ENCODE measurements around the gene BRWD1.

Gene BRWD1

GRCh38 chr21:39197448-39198233 is 115.8 kb downstream of the BRWD1 start:
- Histone ChIP-seq H3K18ac (ENCODE audit: low read length) (no peak overlapping the region), H4K8ac (ENCODE audit: low read depth, low read length) (no peak overlapping the region), H3K27ac (replicated peaks; ENCODE audit: low read length) (no peak overlapping the region), H2BK12ac (ENCODE audit: low read length) (no peak overlapping the region), H3K27me3 (ENCODE audit: control insufficient read depth in 3 of 3, insufficient read depth in 3 of 3, low read depth in 1 of 3, low read length in 3 of 3) (no peaks in the 10 kb centered on the region), H3K79me1 (ENCODE audit: low read depth, low read length) (no peaks in the 10 kb centered on the region), H3K36me3 (replicated peaks in 1 of 2; ENCODE audit: control insufficient read depth in 2 of 2, insufficient read depth in 2 of 2, low read length in 2 of 2) (peaks cover 17 to 100% of the 10 kb centered on the region in 2 donors), H4K91ac (ENCODE audit: low read depth, low read length, poor library complexity) (no peak overlapping the region), H3K9me3 (replicated peaks in 1 of 2; ENCODE audit: control insufficient read depth in 2 of 2, insufficient read depth in 1 of 2, low read depth in 1 of 2, low read length in 2 of 2) (no peaks in the 10 kb centered on the region), H3K4me3 (ENCODE audit: low read length in 2 of 2) (no peak overlapping the region), H2BK5ac (ENCODE audit: low read length) (no peak overlapping the region), H2AK5ac (ENCODE audit: low read depth, low read length) (no peak overlapping the region), H3K23ac (ENCODE audit: low read depth, low read length, poor library complexity) (no peak overlapping the region), H2BK120ac (ENCODE audit: low read depth, low read length) (no peak overlapping the region), H3K4ac (ENCODE audit: low read length) (no peak overlapping the region), H2AFZ (ENCODE audit: low read length) (no peak overlapping the region), H3K9ac (ENCODE audit: low read depth, low read length, poor library complexity) (no peak overlapping the region), H2BK15ac (ENCODE audit: low read length) (no peak overlapping the region), H3K4me2 (ENCODE audit: insufficient read depth, low read length, poor library complexity, severe bottlenecking) (no peak overlapping the region), H3K14ac (ENCODE audit: low read length) (no peak overlapping the region), H3K4me1 (ENCODE audit: control insufficient read depth in 2 of 2, insufficient read depth in 1 of 2, low read depth in 1 of 2, low read length in 2 of 2) (no peaks in the 10 kb centered on the region)
- DNase-seq (ENCODE audit: low spot score): no peak
- no CpG with 5 or more reads among the region's 5 CpGs for WGBS, 2 donors (ENCODE audit: extremely low coverage in 2 of 2, insufficient read length in 2 of 2, insufficient replicate concordance in 1 of 2)

DNA sequence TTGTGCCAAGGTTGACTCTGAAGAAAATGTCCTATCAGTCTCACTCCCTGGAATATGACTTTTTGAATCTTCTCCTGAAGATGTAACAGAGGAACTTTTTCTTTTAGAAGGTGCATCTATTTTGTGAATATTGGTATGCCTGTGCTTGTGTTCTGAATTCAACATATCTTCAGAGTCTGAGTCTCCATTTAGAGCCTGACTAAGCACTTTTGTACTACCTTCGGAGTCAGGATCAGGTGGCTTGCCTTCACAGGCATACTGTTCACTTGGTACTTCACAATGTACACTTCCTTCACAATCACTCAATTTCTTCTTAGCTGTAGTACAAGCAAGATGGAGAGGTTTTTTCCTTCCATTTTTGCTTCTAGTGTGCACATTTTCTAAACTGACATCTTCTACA is 116.6 kb downstream of the BRWD1 start:
- Histone ChIP-seq H2BK15ac (ENCODE audit: low read length) (no peak overlapping the region), H4K8ac (ENCODE audit: low read depth, low read length) (no peak overlapping the region), H3K79me1 (ENCODE audit: low read depth, low read length) (no peaks in the 10 kb centered on the region), H3K9ac (ENCODE audit: low read depth, low read length, poor library complexity) (no peak overlapping the region), H4K91ac (ENCODE audit: low read depth, low read length, poor library complexity) (no peak overlapping the region), H3K36me3 (replicated peaks in 1 of 2; ENCODE audit: control insufficient read depth in 2 of 2, insufficient read depth in 2 of 2, low read length in 2 of 2) (peaks cover 17 to 100% of the 10 kb centered on the region in 2 donors), H2BK120ac (ENCODE audit: low read depth, low read length) (no peak overlapping the region), H3K18ac (ENCODE audit: low read length) (no peak overlapping the region), H3K4ac (ENCODE audit: low read length) (no peak overlapping the region), H3K9me3 (replicated peaks in 1 of 2; ENCODE audit: control insufficient read depth in 2 of 2, insufficient read depth in 1 of 2, low read depth in 1 of 2, low read length in 2 of 2) (no peaks in the 10 kb centered on the region), H2BK5ac (ENCODE audit: low read length) (no peak overlapping the region), H2AFZ (ENCODE audit: low read length) (no peak overlapping the region), H3K27ac (replicated peaks; ENCODE audit: low read length) (no peak overlapping the region), H3K4me1 (ENCODE audit: control insufficient read depth in 2 of 2, insufficient read depth in 1 of 2, low read depth in 1 of 2, low read length in 2 of 2) (no peaks in the 10 kb centered on the region), H3K27me3 (ENCODE audit: control insufficient read depth in 3 of 3, insufficient read depth in 3 of 3, low read depth in 1 of 3, low read length in 3 of 3) (no peaks in the 10 kb centered on the region), H3K14ac (ENCODE audit: low read length) (no peak overlapping the region), H2BK12ac (ENCODE audit: low read length) (no peak overlapping the region), H2AK5ac (ENCODE audit: low read depth, low read length) (no peak overlapping the region), H3K23ac (ENCODE audit: low read depth, low read length, poor library complexity) (no peak overlapping the region), H3K4me2 (ENCODE audit: insufficient read depth, low read length, poor library complexity, severe bottlenecking) (no peak overlapping the region), H3K4me3 (ENCODE audit: low read length in 2 of 2) (no peak overlapping the region)
- WGBS, 2 donors (ENCODE audit: extremely low coverage in 2 of 2, insufficient read length in 2 of 2, insufficient replicate concordance in 1 of 2): no CpG with 5 or more reads among the region's 1 CpG
- DNase-seq (ENCODE audit: low spot score): no peak

DNA sequence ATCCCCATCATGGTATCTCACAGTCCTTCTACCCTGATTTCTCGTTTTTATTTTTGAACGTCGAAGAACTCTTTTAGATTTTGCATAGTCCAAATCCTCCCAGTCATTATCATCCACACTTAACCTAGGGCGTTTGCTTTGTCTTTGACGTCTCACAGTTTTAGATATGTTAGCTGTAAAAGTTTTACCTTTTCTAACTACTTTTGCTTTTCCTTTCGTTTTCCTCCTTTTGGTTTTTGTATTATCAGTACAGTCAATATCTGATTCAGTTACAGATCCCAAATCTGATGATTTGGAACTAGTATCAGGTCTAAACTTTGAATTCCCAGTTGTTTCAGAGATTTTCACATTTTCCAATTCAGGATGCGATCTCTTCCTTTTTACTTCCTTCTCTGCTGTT is 117.1 kb downstream of the BRWD1 start:
- no peak overlapping the region for H2BK12ac ChIP-seq (ENCODE audit: low read length)
- no CpG with 5 or more reads among the region's 7 CpGs for WGBS, 2 donors (ENCODE audit: extremely low coverage in 2 of 2, insufficient read length in 2 of 2, insufficient replicate concordance in 1 of 2)
- no peaks in the 10 kb centered on the region for H3K9me3 ChIP-seq (replicated peaks in 1 of 2; ENCODE audit: control insufficient read depth in 2 of 2, insufficient read depth in 1 of 2, low read depth in 1 of 2, low read length in 2 of 2)
- H3K36me3 ChIP-seq (replicated peaks in 1 of 2; ENCODE audit: control insufficient read depth in 2 of 2, insufficient read depth in 2 of 2, low read length in 2 of 2): peaks cover 17 to 100% of the 10 kb centered on the region in 2 donors
- no peak overlapping the region for H3K4me2 ChIP-seq (ENCODE audit: insufficient read depth, low read length, poor library complexity, severe bottlenecking)
- H2AFZ ChIP-seq (ENCODE audit: low read length): no peak overlapping the region
- H2BK120ac ChIP-seq (ENCODE audit: low read depth, low read length): no peak overlapping the region
- H3K18ac ChIP-seq (ENCODE audit: low read length): no peak overlapping the region
- H3K27ac ChIP-seq (replicated peaks; ENCODE audit: low read length): no peak overlapping the region
- H3K79me1 ChIP-seq (ENCODE audit: low read depth, low read length): no peaks in the 10 kb centered on the region
- no peak overlapping the region for H3K23ac ChIP-seq (ENCODE audit: low read depth, low read length, poor library complexity)
- H3K14ac ChIP-seq (ENCODE audit: low read length): no peak overlapping the region
- no peak for DNase-seq (ENCODE audit: low spot score)
- H4K8ac ChIP-seq (ENCODE audit: low read depth, low read length): no peak overlapping the region
- H3K4me1 ChIP-seq (ENCODE audit: control insufficient read depth in 2 of 2, insufficient read depth in 1 of 2, low read depth in 1 of 2, low read length in 2 of 2): no peaks in the 10 kb centered on the region
- no peak overlapping the region for H3K9ac ChIP-seq (ENCODE audit: low read depth, low read length, poor library complexity)
- H4K91ac ChIP-seq (ENCODE audit: low read depth, low read length, poor library complexity): no peak overlapping the region
- H2BK15ac ChIP-seq (ENCODE audit: low read length): no peak overlapping the region
- H3K4ac ChIP-seq (ENCODE audit: low read length): no peak overlapping the region
- no peak overlapping the region for H2AK5ac ChIP-seq (ENCODE audit: low read depth, low read length)
- no peaks in the 10 kb centered on the region for H3K27me3 ChIP-seq (ENCODE audit: control insufficient read depth in 3 of 3, insufficient read depth in 3 of 3, low read depth in 1 of 3, low read length in 3 of 3)
- no peak overlapping the region for H2BK5ac ChIP-seq (ENCODE audit: low read length)
- H3K4me3 ChIP-seq (ENCODE audit: low read length in 2 of 2): no peak overlapping the region

GRCh38 chr21:39193380-39193779 is 120.1 kb downstream of the BRWD1 start:
- H3K4me1 ChIP-seq (ENCODE audit: control insufficient read depth in 2 of 2, insufficient read depth in 1 of 2, low read depth in 1 of 2, low read length in 2 of 2): no peaks in the 10 kb centered on the region
- no peak overlapping the region for H2AFZ ChIP-seq (ENCODE audit: low read length)
- H3K4me3 ChIP-seq (ENCODE audit: low read length in 2 of 2): no peak overlapping the region
- H3K9ac ChIP-seq (ENCODE audit: low read depth, low read length, poor library complexity): no peak overlapping the region
- no peaks in the 10 kb centered on the region for H3K79me1 ChIP-seq (ENCODE audit: low read depth, low read length)
- H2BK120ac ChIP-seq (ENCODE audit: low read depth, low read length): no peak overlapping the region
- WGBS, 2 donors (ENCODE audit: extremely low coverage in 2 of 2, insufficient read length in 2 of 2, insufficient replicate concordance in 1 of 2): no CpG with 5 or more reads among the region's 1 CpG
- H2AK5ac ChIP-seq (ENCODE audit: low read depth, low read length): no peak overlapping the region
- no peaks in the 10 kb centered on the region for H3K9me3 ChIP-seq (replicated peaks in 1 of 2; ENCODE audit: control insufficient read depth in 2 of 2, insufficient read depth in 1 of 2, low read depth in 1 of 2, low read length in 2 of 2)
- H3K27ac ChIP-seq (replicated peaks; ENCODE audit: low read length): no peak overlapping the region
- no peak overlapping the region for H4K8ac ChIP-seq (ENCODE audit: low read depth, low read length)
- H3K23ac ChIP-seq (ENCODE audit: low read depth, low read length, poor library complexity): no peak overlapping the region
- H2BK5ac ChIP-seq (ENCODE audit: low read length): no peak overlapping the region
- no peak overlapping the region for H2BK12ac ChIP-seq (ENCODE audit: low read length)
- H3K14ac ChIP-seq (ENCODE audit: low read length): no peak overlapping the region
- no peaks in the 10 kb centered on the region for H3K27me3 ChIP-seq (ENCODE audit: control insufficient read depth in 3 of 3, insufficient read depth in 3 of 3, low read depth in 1 of 3, low read length in 3 of 3)
- H3K4ac ChIP-seq (ENCODE audit: low read length): no peak overlapping the region
- no peak overlapping the region for H2BK15ac ChIP-seq (ENCODE audit: low read length)
- H3K18ac ChIP-seq (ENCODE audit: low read length): no peak overlapping the region
- H3K4me2 ChIP-seq (ENCODE audit: insufficient read depth, low read length, poor library complexity, severe bottlenecking): no peak overlapping the region
- no peak overlapping the region for H4K91ac ChIP-seq (ENCODE audit: low read depth, low read length, poor library complexity)
- H3K36me3 ChIP-seq (replicated peaks in 1 of 2; ENCODE audit: control insufficient read depth in 2 of 2, insufficient read depth in 2 of 2, low read length in 2 of 2): peaks cover 8 to 78% of the 10 kb centered on the region in 2 donors
- DNase-seq (ENCODE audit: low spot score): no peak
